Peyer's patch (tissue), 4 donors: ENCODE measurements around the gene MNX1.

Source experiments
- CTCF ChIP-seq, 6 experiments: fragments of 450-650 bp in 4 of 6; fragments of 200-600 bp in 2 of 6; sonication (generic) in 1 of 6; IDR thresholded peaks; one replicate each; pipeline ENCODE4 v1.5.1; 2017 to 2019; ENCODE audit warnings: antibody characterized with exemption in 6 of 6, mild to moderate bottlenecking in 3 of 6, moderate library complexity in 1 of 6
- POLR2A ChIP-seq, 2 donors: fragments of 450-650 bp; IDR thresholded peaks; one replicate each; pipeline ENCODE4 v1.5.1; 2017; ENCODE audit warnings: antibody characterized with exemption in 2 of 2, mild to moderate bottlenecking in 2 of 2, moderate library complexity in 2 of 2

GRCh38 chr7:157037635-157038034 is 27.2 kb upstream of the MNX1 start:
- TF ChIP-seq POLR2A (IDR thresholded peaks at IDR 0.05) = no peak
- TF ChIP-seq CTCF (IDR thresholded peaks at IDR 0.05) = no peak
